Head of caudate nucleus (tissue), 42 donors: Measurements from ENCODE around the gene SPTBN1.

Source experiments
- DNase-seq, 42 donors: peaks; one replicate each; pipeline versions ENCODE4 v3.0.0 to v3.0.0-alpha.2; 2020 to 2021; ENCODE audit warnings: mixed read lengths in 7 of 42
- intact Hi-C: fragments of 100-400 bp; cut with DNase I; formaldehyde crosslinking; loops from one replicate; pipeline ENCODE4 v1.15.0; 2022

SPTBN1 gene

GRCh38 chr2:54577944-54578647 is 122.0 kb downstream of the SPTBN1 start:
- DNase-seq, result no peak
- intact Hi-C loops, result no loop called here

- intact Hi-C loops, result no loop called here
- DNase-seq, result no peak
These were observed 122.5 kb downstream of the SPTBN1 start for GRCh38 chr2:54578648-54579045.

- DNase-seq, result no peak
- intact Hi-C loops, result no loop called here
These were observed 123.0 kb downstream of the SPTBN1 start for GRCh38 chr2:54579061-54579681.

GRCh38 chr2:54579682-54580620 is 123.8 kb downstream of the SPTBN1 start:
- intact Hi-C loops, result no loop called here
- no peak for DNase-seq

- DNase-seq, result no peak
- intact Hi-C loops, result no loop called here
These were observed 125.4 kb downstream of the SPTBN1 start for GRCh38 chr2:54581326-54582039.

- intact Hi-C loops, result no loop called here
- DNase-seq, result no peak
These were observed 126.9 kb downstream of the SPTBN1 start for GRCh38 chr2:54582987-54583386.

- DNase-seq, result no peak
- intact Hi-C loops, result no loop called here
These were observed 128.5 kb downstream of the SPTBN1 start for GRCh38 chr2:54584598-54584997.

GRCh38 chr2:54585136-54585733 is 129.1 kb downstream of the SPTBN1 start:
- intact Hi-C loops, result no loop called here
- DNase-seq, result no peak

GRCh38 chr2:54586062-54586461 is 129.9 kb downstream of the SPTBN1 start:
- DNase-seq, result no peak

GRCh38 chr2:54586494-54586893 is 130.4 kb downstream of the SPTBN1 start:
- intact Hi-C loops, result no loop called here
- no peak for DNase-seq

More at GRCh38 chr2:54586062-54586461, 129.9 kb downstream of the SPTBN1 start:
- intact Hi-C loops, result no loop called here

- intact Hi-C loops, result no loop called here
- DNase-seq, result no peak
These were observed 131.3 kb downstream of the SPTBN1 start for GRCh38 chr2:54587171-54588016.

- no peak for DNase-seq
- intact Hi-C loops, result no loop called here
These were observed 132.2 kb downstream of the SPTBN1 start for GRCh38 chr2:54588244-54588899.

GRCh38 chr2:54589038-54589339 is 132.9 kb downstream of the SPTBN1 start:
- intact Hi-C loops, result no loop called here
- no peak for DNase-seq

GRCh38 chr2:54589340-54590215 is 133.5 kb downstream of the SPTBN1 start:
- intact Hi-C loops, result no loop called here
- DNase-seq, result no peak

- DNase-seq, result no peak
These were observed 134.3 kb downstream of the SPTBN1 start for GRCh38 chr2:54590216-54591120.

GRCh38 chr2:54591551-54591950 is 135.4 kb downstream of the SPTBN1 start:
- DNase-seq, result no peak
- intact Hi-C loops, result no loop called here

More at GRCh38 chr2:54590216-54591120, 134.3 kb downstream of the SPTBN1 start:
- intact Hi-C loops, result no loop called here
